NT2/D1 (cell line): ENCODE measurements around the gene TLE4.

Source experiments
- DNase-seq: peaks from one replicate; pipeline ENCODE4 v3.0.0-alpha.2; 2011; ENCODE audit warnings: low read depth, low spot score
- H3K27me3 ChIP-seq: 2 replicates; pipeline ENCODE4 v1.6.0; 2011; ENCODE audit warnings: mild to moderate bottlenecking; ENCODE audit not compliant: insufficient read length, insufficient read depth
- H3K36me3 ChIP-seq: 2 replicates; pipeline ENCODE4 v1.6.1; 2011; ENCODE audit warnings: mild to moderate bottlenecking, low read length, mixed read lengths; ENCODE audit not compliant: insufficient read depth, insufficient read length
- H3K4me1 ChIP-seq: 2 replicates; pipeline ENCODE4 v1.5.1; 2011; ENCODE audit not compliant: insufficient read depth, insufficient read length
- H3K4me3 ChIP-seq: 2 replicates; pipeline ENCODE4 v1.5.1; 2011; ENCODE audit warnings: low read depth; ENCODE audit not compliant: insufficient read length
- H3K9ac ChIP-seq: 2 replicates; pipeline ENCODE4 v1.6.0; 2011; ENCODE audit warnings: low read depth; ENCODE audit not compliant: insufficient read length
- H3K9me3 ChIP-seq: 2 replicates; pipeline ENCODE4 v1.5.1; 2011; ENCODE audit warnings: mild to moderate bottlenecking, low read length; ENCODE audit not compliant: insufficient read depth
- SUZ12 ChIP-seq: IDR thresholded peaks from 2 replicates; pipeline ENCODE4 v1.6.1; 2011; ENCODE audit not compliant: insufficient read length, insufficient read depth; ENCODE audit errors: extremely low read depth
- YY1 ChIP-seq: IDR thresholded peaks from 2 replicates; pipeline ENCODE4 v1.6.1; 2011; ENCODE audit not compliant: insufficient read length, insufficient read depth
- ZNF274 ChIP-seq: IDR thresholded peaks from 2 replicates; pipeline ENCODE4 v1.6.1; 2011; ENCODE audit warnings: mild to moderate bottlenecking, low read depth, low read length

The TLE4 gene

GRCh38 chr9:79707589-79707988, 135.8 kb downstream of the TLE4 start:
- Histone ChIP-seq H3K9ac (no peak overlapping the region), H3K4me3 (no peak overlapping the region), H3K27me3 (no peaks in the 10 kb centered on the region), H3K36me3 (peaks cover 48% of the 10 kb centered on the region), H3K4me1 (no peaks in the 10 kb centered on the region), H3K9me3 (no peaks in the 10 kb centered on the region)
- DNase-seq = no peak
- TF ChIP-seq ZNF274 = no peak
- TF ChIP-seq YY1 = no peak
- no peak for TF ChIP-seq SUZ12

GRCh38 chr9:79708541-79708940, 136.8 kb downstream of the TLE4 start:
- H3K4me3 ChIP-seq = no peak overlapping the region
- peaks cover 54% of the 10 kb centered on the region for H3K36me3 ChIP-seq

GRCh38 chr9:79709743-79710674, 138.2 kb downstream of the TLE4 start:
- Histone ChIP-seq H3K4me3 (no peak overlapping the region), H3K9ac (no peak overlapping the region), H3K27me3 (no peaks in the 10 kb centered on the region), H3K36me3 (peaks cover 56% of the 10 kb centered on the region), H3K4me1 (no peaks in the 10 kb centered on the region), H3K9me3 (no peaks in the 10 kb centered on the region)
- no peak for DNase-seq
- no peak for TF ChIP-seq SUZ12
- no peak for TF ChIP-seq ZNF274
- TF ChIP-seq YY1 = no peak

More at GRCh38 chr9:79708541-79708940, 136.8 kb downstream of the TLE4 start:
- no peaks in the 10 kb centered on the region for H3K27me3 ChIP-seq
- H3K9ac ChIP-seq = no peak overlapping the region
- no peak for DNase-seq
- no peak for TF ChIP-seq SUZ12
- TF ChIP-seq ZNF274 = no peak
- no peak for TF ChIP-seq YY1
- H3K4me1 ChIP-seq = no peaks in the 10 kb centered on the region
- no peaks in the 10 kb centered on the region for H3K9me3 ChIP-seq

- H3K36me3 ChIP-seq = peaks cover 54% of the 10 kb centered on the region
- H3K4me1 ChIP-seq = no peaks in the 10 kb centered on the region
- no peaks in the 10 kb centered on the region for H3K27me3 ChIP-seq
- no peak overlapping the region for H3K4me3 ChIP-seq
- no peak overlapping the region for H3K9ac ChIP-seq
- no peak for TF ChIP-seq YY1
- no peak for TF ChIP-seq ZNF274
- TF ChIP-seq SUZ12 = no peak
- DNase-seq = no peak
- no peaks in the 10 kb centered on the region for H3K9me3 ChIP-seq
These were observed 140.1 kb downstream of the TLE4 start for GRCh38 chr9:79711874-79712273.

- TF ChIP-seq SUZ12 (no peak), ZNF274 (no peak), YY1 (no peak)
These were observed 147.3 kb downstream of the TLE4 start for GRCh38 chr9:79719021-79719420.

GRCh38 chr9:79719989-79720388, 148.2 kb downstream of the TLE4 start:
- H3K9ac ChIP-seq = no peak overlapping the region
- H3K4me1 ChIP-seq = no peaks in the 10 kb centered on the region
- H3K36me3 ChIP-seq = peaks cover 90% of the 10 kb centered on the region
- TF ChIP-seq YY1 = no peak
- TF ChIP-seq ZNF274 = no peak
- no peak for TF ChIP-seq SUZ12
- no peak overlapping the region for H3K4me3 ChIP-seq
- no peaks in the 10 kb centered on the region for H3K9me3 ChIP-seq
- no peaks in the 10 kb centered on the region for H3K27me3 ChIP-seq
- DNase-seq = no peak

More at GRCh38 chr9:79719021-79719420, 147.3 kb downstream of the TLE4 start:
- no peaks in the 10 kb centered on the region for H3K9me3 ChIP-seq
- peaks cover 84% of the 10 kb centered on the region for H3K36me3 ChIP-seq
- H3K4me3 ChIP-seq = no peak overlapping the region
- no peak overlapping the region for H3K9ac ChIP-seq
- no peaks in the 10 kb centered on the region for H3K4me1 ChIP-seq
- no peak for DNase-seq
- H3K27me3 ChIP-seq = no peaks in the 10 kb centered on the region

- no peak for TF ChIP-seq SUZ12
- TF ChIP-seq YY1 = no peak
- no peak for TF ChIP-seq ZNF274
- Histone ChIP-seq H3K27me3 (no peaks in the 10 kb centered on the region), H3K4me1 (no peaks in the 10 kb centered on the region)
These were observed 159.6 kb downstream of the TLE4 start for GRCh38 chr9:79731171-79731890.

More at GRCh38 chr9:79731171-79731890, 159.6 kb downstream of the TLE4 start:
- H3K4me3 ChIP-seq = no peak overlapping the region
- no peaks in the 10 kb centered on the region for H3K9me3 ChIP-seq
- H3K36me3 ChIP-seq = peaks cover 16% of the 10 kb centered on the region
- H3K9ac ChIP-seq = no peak overlapping the region
- DNase-seq = no peak
